Ishikawa (cell line): ENCODE data around the gene PSMG3.
A peak's percentile ranks its signal among the peaks of the same experiment; 100 is the strongest.

Experiments used
- CEBPB ChIP-seq: IDR thresholded peaks from 2 replicates; pipeline ENCODE4 v1.6.1; 2012
- CREB1 ChIP-seq: IDR thresholded peaks from 2 replicates; pipeline ENCODE4 v1.6.1; 2012; ENCODE audit warnings: low read depth
- EGR1 ChIP-seq: IDR thresholded peaks from 2 replicates; pipeline ENCODE4 v1.6.1; 2012
- EP300 ChIP-seq: IDR thresholded peaks from 2 replicates; pipeline ENCODE4 v1.6.1; 2012; ENCODE audit warnings: borderline replicate concordance
- FOXM1 ChIP-seq: IDR thresholded peaks from 2 replicates; pipeline ENCODE4 v1.6.1; 2012; ENCODE audit warnings: low read depth, borderline replicate concordance
- NFIC ChIP-seq: IDR thresholded peaks from 2 replicates; pipeline ENCODE4 v1.6.1; 2012
- RAD21 ChIP-seq: IDR thresholded peaks from 2 replicates; pipeline ENCODE4 v1.6.1; 2012; ENCODE audit warnings: low read depth
- REST ChIP-seq: IDR thresholded peaks from 2 replicates; pipeline ENCODE4 v1.6.1; 2012; ENCODE audit warnings: low read depth, mild to moderate bottlenecking
- TAF1 ChIP-seq: IDR thresholded peaks from 2 replicates; pipeline ENCODE4 v1.6.1; 2012; ENCODE audit warnings: low read depth, mild to moderate bottlenecking
- TCF12 ChIP-seq: IDR thresholded peaks from 2 replicates; pipeline ENCODE4 v1.6.1; 2012; ENCODE audit warnings: low read depth
- TEAD4 ChIP-seq: IDR thresholded peaks from 2 replicates; pipeline ENCODE4 v1.6.1; 2012
- USF1 ChIP-seq: IDR thresholded peaks from 2 replicates; pipeline ENCODE4 v1.6.1; 2012
- YY1 ChIP-seq: IDR thresholded peaks from 2 replicates; pipeline ENCODE4 v1.6.1; 2012; ENCODE audit warnings: low read depth
- ZBTB7A ChIP-seq: IDR thresholded peaks from 2 replicates; pipeline ENCODE4 v1.6.1; 2012; ENCODE audit warnings: low read depth
- TF ChIP-seq, protein P1 (sequence below): IDR thresholded peaks from 2 replicates; pipeline ENCODE4 v1.6.1; 2012

PSMG3 gene

DNA sequence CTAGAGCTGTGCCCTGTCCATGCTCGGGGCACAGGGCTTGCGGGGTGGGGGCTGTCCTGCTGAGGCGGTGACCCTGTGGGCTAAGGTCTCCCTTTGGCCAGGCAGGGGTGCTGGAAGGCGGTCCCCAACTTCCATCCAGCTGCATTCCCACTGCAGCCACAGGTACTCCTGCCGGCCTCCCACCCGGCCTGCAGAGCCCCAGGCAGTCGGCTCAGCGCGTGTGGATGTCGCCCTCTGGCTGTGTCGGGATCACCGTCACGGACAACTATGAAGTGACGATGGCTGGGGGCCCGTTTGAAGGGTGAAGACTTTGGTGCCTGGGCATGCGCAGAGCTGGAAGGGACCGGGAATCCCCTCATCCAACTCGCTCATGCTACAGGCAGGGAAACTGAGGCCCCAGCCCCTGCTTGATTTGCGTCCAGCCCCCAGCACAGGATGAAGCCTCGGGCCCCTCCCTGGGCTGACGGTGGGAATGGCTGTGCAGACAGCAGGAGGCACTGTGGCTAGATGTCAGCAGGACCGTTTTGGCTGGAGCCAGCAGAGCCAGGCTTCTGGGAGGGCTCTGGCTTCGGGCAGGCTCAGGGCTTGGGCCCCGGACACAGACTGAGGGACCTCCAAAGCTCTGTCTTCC lies 11.5 kb downstream of the PSMG3 start:
- no peak for TF ChIP-seq USF1
- TF ChIP-seq TCF12: no peak

GRCh38 chr7:1557771-1558170 lies 12.1 kb downstream of the PSMG3 start:
- TF ChIP-seq TEAD4 (no peak), USF1 (no peak), CREB1 (no peak), EP300 (no peak)

DNA sequence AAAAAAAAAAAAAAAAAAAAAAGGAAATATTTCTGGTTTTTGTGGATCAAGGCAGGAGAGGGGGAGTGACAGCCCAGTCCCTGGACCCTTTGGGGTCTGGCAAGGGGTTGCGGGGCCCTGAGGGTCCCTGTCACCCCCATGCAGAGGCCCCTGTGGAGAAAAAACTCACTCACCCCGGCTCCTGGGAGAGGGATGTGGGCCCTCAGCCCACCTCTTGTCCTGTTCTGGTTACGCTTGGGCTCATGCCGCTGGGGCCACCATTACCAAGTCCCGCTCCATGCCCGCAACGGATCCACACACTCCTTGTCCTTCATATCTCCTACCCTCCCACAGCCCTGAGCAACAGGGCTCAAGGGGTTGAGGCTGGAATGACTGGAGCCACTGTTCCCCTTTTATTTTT lies 12.8 kb downstream of the PSMG3 start:
- TF ChIP-seq CEBPB (no peak), ZBTB7A (no peak), TAF1 (no peak)

- TF ChIP-seq FOXM1 (no peak), ZBTB7A (peak; percentile 79), EGR1 (peak; percentile 20; the same call in 1 of the 2 replicates), TAF1 (no peak), EP300 (peak; percentile 56), NFIC (peak; percentile 86), YY1 (peak; percentile 52; the same call in 1 of the 2 replicates), RAD21 (peak; percentile 62; the same call in 1 of the 2 replicates), TEAD4 (peak; percentile 39; the same call in 1 of the 2 replicates), CREB1 (no peak), CEBPB (no peak), USF1 (peak; percentile 93), TCF12 (peak; percentile 95), REST (no peak)
- TF ChIP-seq, protein P1, sequence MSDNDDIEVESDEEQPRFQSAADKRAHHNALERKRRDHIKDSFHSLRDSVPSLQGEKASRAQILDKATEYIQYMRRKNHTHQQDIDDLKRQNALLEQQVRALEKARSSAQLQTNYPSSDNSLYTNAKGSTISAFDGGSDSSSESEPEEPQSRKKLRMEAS: peak; percentile 99
Observed at GRCh38 chr7:1555813-1556543, 13.9 kb downstream of the PSMG3 start, which contains the start of gene TMEM184A. Gene TMEM184A, minus strand, starts transcription at chr7:1556205. Its CDS starts 721 bp downstream, at chr7:1555484.

DNA sequence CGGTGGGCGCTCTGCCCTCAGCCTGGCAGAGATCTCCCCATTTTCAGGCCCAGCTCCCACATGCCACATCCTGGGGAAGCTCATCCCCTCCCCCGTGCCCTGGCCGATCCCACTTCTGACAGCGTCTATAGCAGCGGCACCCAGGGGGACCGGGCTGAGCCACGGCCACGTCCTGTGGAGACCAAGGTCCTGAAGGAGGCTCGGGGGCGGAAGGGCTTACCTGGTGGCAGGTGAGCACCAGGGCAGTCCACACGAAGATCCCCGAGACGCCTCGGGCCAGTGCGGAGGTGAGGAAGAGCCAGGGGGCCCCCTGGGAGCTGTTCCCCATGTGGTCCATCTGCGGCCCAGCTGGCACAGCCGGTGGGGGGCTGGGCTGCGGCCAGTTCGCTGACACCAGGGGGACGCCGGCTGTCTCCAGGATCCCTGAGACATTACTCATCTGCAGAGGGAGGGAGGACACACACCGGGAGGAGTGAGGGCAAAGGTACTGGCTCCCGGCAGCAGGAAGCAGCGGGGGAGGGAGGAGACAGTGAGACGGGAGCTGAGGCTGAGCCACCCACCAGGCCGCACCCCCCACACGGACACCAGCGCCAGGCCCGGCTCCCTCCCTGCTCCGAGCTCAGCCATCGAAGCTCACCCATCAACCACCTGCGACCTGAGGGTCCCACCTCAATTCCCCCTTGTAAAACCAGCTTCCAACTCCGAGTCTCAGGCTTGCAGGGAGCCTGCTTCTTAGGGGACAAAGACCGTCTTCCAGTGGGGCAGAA lies 14.6 kb downstream of the PSMG3 start:
- no peak for TF ChIP-seq TAF1
- no peak for TF ChIP-seq FOXM1
- peak; percentile 86 for TF ChIP-seq TCF12
- no peak for TF ChIP-seq CEBPB
- peak; percentile 71 for TF ChIP-seq NFIC
- peak; percentile 55; the same call in 1 of the 2 replicates for TF ChIP-seq ZBTB7A
- no peak for TF ChIP-seq REST
- no peak for TF ChIP-seq YY1
- TF ChIP-seq, protein P1: peak; percentile 48; the same call in 1 of the 2 replicates
- peak; percentile 52; the same call in 1 of the 2 replicates for TF ChIP-seq TEAD4
- no peak; the same call in 1 of the 2 replicates for TF ChIP-seq EGR1
- 0 out of 2 replicates have a peak, but pooled peaks have one; percentile 17 for TF ChIP-seq EP300
